Ishikawa (cell line): ENCODE results near the gene SLIT2.

ENCODE experiments used
- CEBPB ChIP-seq: IDR thresholded peaks from 2 replicates; pipeline ENCODE4 v1.6.1; 2012
- EGR1 ChIP-seq: IDR thresholded peaks from 2 replicates; pipeline ENCODE4 v1.6.1; 2012
- EP300 ChIP-seq: IDR thresholded peaks from 2 replicates; pipeline ENCODE4 v1.6.1; 2012; ENCODE audit warnings: borderline replicate concordance
- FOXM1 ChIP-seq: IDR thresholded peaks from 2 replicates; pipeline ENCODE4 v1.6.1; 2012; ENCODE audit warnings: low read depth, borderline replicate concordance
- NFIC ChIP-seq: IDR thresholded peaks from 2 replicates; pipeline ENCODE4 v1.6.1; 2012
- RAD21 ChIP-seq: IDR thresholded peaks from 2 replicates; pipeline ENCODE4 v1.6.1; 2012; ENCODE audit warnings: low read depth
- REST ChIP-seq: IDR thresholded peaks from 2 replicates; pipeline ENCODE4 v1.6.1; 2012; ENCODE audit warnings: low read depth, mild to moderate bottlenecking
- TAF1 ChIP-seq: IDR thresholded peaks from 2 replicates; pipeline ENCODE4 v1.6.1; 2012; ENCODE audit warnings: low read depth, mild to moderate bottlenecking
- TCF12 ChIP-seq: IDR thresholded peaks from 2 replicates; pipeline ENCODE4 v1.6.1; 2012; ENCODE audit warnings: low read depth
- TEAD4 ChIP-seq: IDR thresholded peaks from 2 replicates; pipeline ENCODE4 v1.6.1; 2012

- no peak for TF ChIP-seq EP300
- no peak for TF ChIP-seq REST
- no peak for TF ChIP-seq RAD21
- no peak for TF ChIP-seq CEBPB
- no peak for TF ChIP-seq FOXM1
- TF ChIP-seq EGR1 = no peak
- no peak for TF ChIP-seq TAF1
- TF ChIP-seq TEAD4 = no peak
- no peak for TF ChIP-seq NFIC
- TF ChIP-seq TCF12 = no peak
Observed at GRCh38 chr4:20278195-20278594, 26.5 kb downstream of the SLIT2 start.
